ENCODE data around the gene BAIAP2L2.
"Not testable (repeated sequence)": the region's sequence is repeated elsewhere in the genome, so short reads cannot be mapped to it uniquely, and the experiment has no call there.

Gene BAIAP2L2

DNA sequence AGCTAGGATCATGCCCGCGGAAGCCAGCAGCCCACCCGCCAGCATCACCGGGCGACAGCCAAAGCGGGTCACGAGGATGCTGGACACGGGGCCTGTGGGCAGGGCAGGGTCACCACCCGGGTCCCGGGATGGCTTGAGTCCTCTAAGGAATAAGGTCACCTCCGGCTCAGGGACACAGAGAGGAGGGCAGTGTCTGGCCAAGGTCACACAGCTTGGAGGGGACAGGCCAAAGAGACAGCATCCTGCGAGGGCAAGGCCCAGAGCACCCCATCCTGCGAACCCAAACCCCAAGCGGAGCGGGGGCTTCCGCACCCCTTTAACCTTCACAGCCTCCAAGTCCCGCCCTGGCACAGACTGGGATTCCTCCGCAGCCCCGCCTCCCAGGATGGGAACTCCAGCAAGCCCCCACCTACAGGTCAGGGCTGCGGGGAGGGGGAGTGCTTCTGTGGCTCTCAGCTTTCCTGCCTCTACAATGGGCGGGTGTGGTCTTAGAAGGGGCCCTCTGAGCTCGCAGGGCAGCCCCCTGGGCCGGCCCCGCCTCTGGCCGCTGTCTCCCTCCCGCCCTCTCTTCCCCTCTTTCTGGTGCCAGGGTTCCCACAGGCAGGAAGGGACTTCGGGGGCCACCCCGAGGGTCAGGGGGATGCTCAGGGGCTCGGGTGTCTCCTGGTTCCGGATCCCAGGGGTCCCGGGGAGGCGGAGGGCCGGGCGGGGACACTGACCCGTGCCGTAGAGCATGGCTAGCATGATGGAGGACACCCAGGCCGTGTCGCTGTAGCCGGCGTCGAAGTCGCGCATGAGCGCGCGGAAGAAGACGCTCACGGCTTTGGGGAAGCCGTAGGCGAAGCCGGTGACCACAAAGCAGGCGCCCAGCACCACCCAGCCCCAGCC, 28.3 kb downstream of the BAIAP2L2 start:
- DNase-seq (ENCODE audit: low read depth in 2 of 3, low spot score in 2 of 3), result no peak

DNA sequence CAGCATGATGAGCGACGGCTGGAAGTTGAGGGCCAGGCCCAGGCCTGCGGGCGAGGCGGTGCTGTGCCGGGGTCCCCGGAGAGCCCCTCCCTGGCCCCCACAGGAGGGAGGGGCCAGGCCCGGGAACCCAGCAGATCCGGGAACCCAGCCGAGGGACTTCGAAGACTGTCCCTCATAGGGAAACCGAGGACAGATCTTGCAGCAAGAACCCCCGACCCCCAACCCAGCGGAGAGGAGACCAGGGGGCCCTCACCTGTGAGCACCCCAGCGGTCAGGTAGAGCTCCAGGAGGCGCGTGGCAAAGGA, 28.9 kb downstream of the BAIAP2L2 start:
- DNase-seq (ENCODE audit: low read depth in 2 of 3, low spot score in 2 of 3), result no peak

DNA sequence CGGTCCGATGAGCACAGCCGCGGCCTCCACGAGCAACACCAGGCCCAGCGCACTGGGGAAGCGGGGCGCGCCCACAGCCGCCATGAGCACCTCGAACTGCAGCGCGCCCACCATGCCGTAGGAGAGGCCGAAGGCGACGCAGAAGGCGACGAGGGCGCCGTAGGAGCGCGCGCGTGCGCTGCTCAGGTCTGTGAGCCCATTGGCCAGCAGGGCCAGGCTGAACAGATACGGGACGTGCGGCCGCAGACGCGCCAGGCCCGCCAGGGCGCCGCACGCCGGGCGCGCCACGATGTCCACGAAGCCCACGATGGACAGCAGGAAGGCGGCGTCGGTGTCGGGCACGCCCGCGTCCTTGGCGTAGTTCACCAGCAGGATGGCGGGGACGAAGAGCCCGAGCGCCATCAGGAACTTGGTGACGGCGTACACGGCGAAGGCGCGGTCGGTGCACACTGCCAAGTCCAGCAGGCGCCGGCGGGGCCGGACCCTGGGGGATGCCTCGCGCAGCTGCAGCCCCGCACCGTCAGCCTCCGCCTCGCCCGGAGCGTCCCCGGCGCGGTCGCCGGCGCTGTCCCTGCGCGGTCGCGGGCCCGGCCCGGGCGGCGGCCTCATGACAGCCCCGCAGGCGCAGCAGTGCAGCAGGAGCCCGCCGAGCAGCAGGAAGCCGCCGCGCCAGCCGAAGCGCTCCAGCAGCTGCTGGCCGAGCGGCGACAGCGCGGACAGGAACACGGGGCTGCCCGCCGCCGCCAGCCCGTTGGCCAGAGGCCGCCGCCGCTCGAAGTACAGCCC, 29.4 kb downstream of the BAIAP2L2 start:
- DNase-seq (ENCODE audit: low read depth in 2 of 3, low spot score in 2 of 3), result no peak

DNA sequence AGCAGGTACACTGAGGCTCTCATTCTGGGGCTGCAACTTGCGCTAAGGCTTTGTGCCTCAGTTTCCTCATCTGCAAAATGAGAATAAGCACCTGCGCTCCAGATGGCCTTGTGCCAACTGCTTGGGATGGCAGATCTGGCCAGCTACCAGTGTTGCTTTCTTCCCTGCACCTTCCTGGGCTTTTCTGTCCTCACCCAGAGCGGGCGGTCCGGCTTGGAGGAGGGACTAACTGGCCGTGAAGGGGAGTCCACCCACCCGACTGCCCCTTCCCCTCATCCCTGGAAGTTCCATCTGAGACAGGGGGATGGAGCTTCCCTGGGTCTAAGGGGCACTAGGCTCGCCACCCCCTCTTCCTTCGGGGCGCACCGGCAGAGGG, 30.0 kb downstream of the BAIAP2L2 start:
- no peak for DNase-seq (ENCODE audit: low read depth in 2 of 3, low spot score in 2 of 3)

DNA sequence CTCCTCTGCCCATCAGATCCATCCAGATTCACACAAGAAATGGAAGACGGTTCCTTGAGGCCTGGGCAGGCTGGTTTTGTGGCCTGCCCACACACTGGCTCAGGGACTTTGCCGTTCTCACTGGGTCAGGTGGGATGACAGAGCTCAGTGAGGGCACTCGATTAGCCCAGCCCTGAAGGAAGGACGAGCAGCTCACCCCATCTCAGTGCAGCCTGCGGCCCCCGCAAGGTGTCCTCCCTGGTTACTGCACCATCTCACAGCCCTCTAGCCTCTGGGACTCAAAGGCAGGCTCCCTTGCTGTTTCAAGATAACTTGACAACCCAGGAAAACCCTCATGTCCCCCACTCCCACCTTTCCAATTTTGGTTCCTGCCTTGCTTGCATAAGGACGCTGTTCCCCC, 30.7 kb downstream of the BAIAP2L2 start:
- DNase-seq (ENCODE audit: low read depth in 2 of 3, low spot score in 2 of 3), result no peak

DNA sequence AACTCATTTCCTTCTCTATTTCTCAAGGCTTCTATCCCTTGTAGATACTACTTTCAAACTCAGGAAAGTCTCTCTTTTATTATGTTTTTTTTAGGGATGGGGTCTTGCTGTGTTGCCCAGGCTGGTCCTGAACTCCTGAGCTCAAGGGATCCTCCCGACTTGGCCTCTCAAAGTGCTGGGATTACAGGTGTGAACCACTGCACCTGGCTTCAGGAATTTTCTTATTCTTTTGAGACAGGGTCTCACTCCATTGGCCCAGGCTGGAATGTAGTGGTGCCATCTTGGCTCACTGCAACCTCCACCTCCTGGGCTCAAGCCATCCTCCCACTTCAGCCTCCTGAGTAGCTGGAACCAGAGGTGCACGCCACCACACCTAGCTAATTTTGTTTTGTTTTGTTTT, 31.3 kb downstream of the BAIAP2L2 start:
- not testable (repeated sequence) for DNase-seq (ENCODE audit: low read depth in 2 of 3, low spot score in 2 of 3)

DNA sequence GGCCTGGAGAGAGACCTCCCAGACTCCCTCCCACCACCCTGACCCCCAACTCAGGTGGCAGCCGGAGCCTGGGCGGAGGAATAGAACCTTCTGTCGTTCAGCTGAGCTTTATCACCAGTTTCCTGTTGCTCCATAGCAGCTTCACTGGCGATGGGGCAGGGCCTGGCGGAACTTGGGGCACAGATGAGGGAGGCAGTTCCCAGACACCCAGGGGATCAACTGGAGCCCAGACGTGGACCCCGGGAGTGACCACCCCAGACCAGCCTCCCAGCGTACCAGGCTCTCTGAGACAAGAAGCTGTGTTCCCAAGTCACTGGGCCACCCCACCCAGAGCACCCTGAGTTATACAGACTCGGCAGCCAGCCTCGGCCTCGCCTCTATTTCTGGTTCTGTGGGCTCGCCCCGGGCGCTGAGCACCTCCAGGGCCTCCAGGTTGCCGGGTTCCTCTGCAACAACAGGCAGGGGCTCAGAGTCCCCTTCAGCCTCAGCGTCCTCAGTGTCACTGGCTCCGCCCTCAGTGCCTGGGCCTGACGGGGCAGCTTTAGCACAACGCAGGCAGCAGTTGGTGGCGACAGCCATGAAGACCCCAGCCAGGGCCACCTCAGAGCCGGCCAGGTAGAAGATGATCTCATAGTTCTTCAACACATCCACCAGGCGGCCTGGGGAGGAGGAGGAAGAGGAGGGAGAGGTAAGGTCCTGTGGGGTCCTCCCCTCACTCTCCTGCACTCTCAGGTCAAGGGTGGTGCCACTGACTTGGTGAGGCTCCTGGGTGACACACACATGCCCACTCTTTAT, 32.2 kb downstream of the BAIAP2L2 start:
- no peak for DNase-seq (ENCODE audit: low read depth in 2 of 3, low spot score in 2 of 3)

DNA sequence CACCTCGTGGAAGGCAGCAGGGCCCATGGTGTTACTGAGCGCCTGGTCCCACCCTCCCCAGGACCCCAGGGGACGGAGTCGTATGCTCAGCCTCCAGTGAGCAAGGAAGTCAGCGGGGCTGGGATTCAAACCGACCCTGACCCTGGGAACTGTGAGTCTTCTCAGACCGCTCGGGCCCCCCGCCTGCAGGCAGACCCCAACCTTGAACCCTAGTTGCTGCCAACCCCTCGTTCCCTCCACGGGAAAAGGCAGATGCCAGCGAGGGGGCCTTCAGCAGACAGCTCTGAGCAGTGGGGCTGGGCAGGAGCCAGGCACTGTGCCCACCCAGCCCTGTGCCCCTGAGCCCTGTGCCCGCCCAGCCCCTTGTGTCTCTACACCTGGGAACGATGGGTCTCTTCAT, 32.9 kb downstream of the BAIAP2L2 start:
- DNase-seq (ENCODE audit: low read depth in 2 of 3, low spot score in 2 of 3), result no peak

DNA sequence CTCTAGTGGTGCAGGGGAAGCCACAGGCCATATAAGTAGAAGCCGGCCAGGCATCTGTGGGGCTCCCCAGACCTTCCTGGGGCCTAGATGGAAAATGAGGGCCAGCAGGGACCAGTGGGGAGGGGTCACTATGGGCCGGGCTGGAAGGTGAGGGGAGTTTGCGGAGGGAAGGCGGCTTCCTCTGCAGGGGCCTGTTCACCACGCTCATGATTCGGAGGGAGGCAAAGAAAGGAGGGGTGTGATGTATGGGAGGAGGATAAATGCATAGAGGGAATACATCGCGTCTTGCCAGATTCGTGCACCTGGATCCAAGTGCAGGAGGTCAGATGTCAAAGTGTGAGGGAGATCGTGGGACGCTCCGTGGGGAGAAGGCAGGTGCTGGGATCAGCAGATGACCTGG, 33.4 kb downstream of the BAIAP2L2 start:
- DNase-seq (ENCODE audit: low read depth in 2 of 3, low spot score in 2 of 3), result no peak

DNA sequence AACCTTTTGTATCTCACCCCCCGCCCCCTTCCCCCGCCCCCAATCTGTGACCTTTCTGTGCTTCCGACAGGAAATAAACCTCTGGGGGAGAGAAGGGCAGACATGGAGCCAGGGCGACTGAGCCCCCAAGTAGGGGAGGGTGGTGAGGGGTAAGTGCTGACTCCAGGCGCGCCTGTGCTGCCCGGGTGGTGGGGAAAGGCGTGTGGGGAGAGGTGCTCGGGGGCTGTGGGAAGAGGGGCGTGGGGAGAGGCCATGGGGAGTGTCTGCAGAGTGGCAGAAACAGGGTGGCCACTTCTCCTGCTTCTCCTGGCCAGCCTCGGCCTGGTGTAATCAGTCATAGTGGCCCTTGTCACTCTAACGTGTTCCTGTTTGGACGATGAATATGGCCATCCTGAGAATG, 34.5 kb downstream of the BAIAP2L2 start:
- DNase-seq (ENCODE audit: low read depth in 2 of 3, low spot score in 2 of 3), result no peak

DNA sequence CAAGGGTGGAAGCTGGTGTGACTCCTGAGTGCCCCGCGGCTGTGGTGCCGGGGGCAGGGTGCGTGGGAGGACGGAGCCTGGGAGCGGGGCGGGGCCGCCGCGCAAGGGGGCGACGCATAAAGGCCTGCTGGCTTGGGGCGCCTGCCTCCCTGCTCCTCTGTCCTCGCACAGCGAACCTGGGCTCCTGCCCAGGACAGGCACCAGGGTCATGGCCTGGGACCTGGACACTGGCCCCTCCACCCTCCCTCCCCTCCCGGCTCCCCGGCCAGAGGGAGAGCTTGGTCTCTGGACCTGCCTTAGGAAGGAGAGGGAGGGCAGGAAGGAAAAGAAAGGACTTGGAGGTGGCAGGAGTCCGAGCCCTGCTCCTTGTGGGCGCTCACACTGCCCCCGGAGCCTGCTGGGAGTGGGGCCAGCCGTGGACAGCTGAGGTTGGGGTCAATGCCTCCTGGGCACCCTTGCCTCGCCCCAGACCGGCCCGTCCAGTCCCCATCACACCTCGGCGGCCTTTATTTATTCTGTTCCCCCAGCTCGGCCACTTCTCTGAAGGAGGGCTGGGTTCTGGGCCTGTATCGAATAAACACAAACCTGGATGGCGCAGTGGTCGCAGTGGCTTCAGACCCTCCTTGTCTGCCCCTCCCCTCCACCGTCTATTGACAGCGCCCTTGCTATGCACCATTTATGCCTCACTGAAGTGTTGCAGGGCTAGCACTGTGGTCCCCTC, 35.2 kb downstream of the BAIAP2L2 start:
- no peak for DNase-seq (ENCODE audit: low read depth in 2 of 3, low spot score in 2 of 3)

DNA sequence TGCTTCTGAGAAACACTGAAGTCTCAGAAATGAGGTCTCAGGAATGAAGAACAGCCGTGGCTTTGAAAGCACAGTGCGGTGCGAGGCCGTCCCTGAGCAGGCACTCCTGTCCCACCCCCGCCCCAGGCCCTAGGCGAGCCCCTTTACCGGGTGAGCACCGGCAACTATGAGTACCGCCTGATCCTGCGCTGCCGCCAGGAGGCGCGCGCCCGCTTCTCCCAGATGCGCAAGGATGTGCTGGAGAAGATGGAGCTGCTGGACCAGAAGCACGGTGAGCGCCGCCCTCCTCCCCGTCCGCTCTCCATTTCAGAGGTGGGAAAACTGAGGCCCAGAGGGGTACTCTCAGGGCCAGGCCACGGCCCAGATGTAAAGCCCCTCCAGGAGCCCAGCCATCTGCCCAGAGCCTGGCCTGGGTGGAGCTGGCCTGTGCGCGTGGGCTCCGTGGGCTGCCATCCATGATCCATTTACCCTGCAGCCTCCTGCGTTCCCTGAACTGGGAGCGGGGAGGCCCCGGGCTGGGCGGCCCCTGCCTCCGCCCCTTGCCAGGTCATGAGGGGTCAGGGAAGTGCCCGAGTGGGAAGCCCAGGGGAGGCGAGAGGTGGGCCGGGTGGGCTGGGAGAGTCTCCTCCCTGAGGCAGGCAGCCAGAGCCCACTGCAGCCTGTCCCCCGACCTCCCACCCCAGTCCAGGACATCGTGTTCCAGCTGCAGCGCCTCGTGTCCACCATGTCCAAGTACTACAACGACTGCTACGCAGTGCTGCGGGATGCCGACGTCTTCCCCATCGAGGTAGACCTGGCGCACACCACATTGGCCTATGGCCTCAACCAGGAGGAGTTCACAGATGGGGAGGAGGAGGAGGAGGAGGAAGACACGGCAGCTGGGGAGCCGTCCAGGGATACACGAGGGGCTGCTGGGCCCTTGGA, 36.0 kb downstream of the BAIAP2L2 start:
- DNase-seq (ENCODE audit: low read depth in 2 of 3, low spot score in 2 of 3), result no peak

DNA sequence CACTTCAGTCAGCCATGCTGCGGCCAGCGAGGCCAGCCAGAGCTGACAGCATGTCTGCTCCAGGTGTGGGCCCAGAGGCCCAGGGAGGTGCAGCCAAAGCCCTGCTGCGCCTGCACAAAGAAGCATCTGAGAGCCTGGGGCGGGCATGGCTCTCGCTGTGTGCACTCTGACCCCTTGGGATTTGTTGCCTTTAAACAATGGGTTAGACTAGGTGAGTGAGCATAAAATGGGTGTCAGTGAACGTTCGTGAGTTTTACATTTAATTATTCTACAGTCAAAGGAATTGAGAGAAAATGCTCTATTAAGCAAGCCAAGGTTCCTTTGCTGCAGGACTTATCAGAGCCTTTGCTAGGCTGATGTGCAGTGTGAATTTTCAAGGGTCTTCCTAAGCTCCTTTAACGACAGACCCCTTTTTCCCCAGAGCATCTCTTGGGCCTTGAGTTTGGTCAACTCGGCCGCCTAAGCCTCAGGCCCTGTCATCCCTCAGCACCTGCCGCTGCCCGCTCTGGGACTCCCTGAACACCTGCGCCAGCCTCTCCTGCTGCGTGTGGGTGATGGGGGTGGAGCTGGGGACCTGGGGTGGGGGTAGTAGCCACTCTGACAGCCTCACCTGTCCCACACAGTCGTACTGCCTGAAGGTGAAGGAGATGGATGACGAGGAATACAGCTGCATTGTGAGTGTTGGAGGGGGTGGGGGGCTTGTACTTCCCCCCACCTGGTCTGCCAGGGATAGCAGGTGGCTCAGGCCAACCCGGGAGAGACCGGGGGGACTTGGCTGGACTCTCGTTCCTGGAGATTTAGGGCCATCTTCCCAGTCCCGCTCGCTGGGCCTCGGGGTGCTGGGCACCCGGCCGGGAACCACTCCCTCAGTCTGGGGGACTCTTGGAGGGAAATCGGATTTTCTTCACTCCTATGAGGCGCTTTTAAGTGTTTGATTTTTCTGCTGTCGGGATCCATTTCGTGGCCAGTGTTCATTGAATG, 37.0 kb downstream of the BAIAP2L2 start:
- no peak for DNase-seq (ENCODE audit: low read depth in 2 of 3, low spot score in 2 of 3)

DNA sequence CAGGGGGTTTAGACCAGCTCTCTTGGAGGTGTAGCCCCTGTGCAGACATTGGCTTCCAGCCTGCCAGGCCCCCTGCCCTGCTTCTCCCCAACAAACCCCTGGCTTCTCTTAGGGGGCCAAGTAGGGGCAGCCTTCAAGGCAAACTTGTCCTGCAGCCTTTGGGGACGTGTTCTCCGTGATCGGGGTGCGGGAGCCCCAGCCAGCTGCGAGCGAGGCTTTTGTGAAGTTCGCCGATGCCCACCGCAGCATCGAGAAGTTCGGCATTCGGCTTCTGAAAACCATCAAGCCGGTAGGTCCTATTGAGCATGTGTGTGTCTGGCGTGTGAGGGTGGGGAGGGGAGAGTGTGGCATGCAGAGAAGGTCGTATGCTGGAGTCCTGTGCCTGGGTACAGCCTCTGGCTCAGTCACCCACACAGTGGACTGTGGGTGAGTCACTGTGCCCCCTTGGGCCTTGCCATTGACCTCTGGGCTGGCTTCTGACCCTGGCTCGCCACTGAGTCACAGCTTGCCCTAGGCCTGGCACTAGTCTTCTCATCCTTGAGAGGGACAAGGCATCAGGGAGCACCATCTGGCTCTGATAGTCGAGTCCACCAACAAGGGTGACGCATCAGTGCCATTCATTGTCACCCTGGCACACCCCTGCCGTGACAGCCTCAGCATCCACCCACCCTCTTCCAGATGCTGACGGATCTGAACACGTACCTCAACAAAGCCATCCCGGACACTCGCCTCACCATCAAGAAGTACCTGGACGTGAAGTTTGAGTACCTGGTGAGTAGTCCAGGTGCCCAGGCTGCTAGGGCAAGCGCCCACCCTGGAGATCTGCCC, 37.9 kb downstream of the BAIAP2L2 start:
- DNase-seq (ENCODE audit: low read depth in 2 of 3, low spot score in 2 of 3), result no peak

DNA sequence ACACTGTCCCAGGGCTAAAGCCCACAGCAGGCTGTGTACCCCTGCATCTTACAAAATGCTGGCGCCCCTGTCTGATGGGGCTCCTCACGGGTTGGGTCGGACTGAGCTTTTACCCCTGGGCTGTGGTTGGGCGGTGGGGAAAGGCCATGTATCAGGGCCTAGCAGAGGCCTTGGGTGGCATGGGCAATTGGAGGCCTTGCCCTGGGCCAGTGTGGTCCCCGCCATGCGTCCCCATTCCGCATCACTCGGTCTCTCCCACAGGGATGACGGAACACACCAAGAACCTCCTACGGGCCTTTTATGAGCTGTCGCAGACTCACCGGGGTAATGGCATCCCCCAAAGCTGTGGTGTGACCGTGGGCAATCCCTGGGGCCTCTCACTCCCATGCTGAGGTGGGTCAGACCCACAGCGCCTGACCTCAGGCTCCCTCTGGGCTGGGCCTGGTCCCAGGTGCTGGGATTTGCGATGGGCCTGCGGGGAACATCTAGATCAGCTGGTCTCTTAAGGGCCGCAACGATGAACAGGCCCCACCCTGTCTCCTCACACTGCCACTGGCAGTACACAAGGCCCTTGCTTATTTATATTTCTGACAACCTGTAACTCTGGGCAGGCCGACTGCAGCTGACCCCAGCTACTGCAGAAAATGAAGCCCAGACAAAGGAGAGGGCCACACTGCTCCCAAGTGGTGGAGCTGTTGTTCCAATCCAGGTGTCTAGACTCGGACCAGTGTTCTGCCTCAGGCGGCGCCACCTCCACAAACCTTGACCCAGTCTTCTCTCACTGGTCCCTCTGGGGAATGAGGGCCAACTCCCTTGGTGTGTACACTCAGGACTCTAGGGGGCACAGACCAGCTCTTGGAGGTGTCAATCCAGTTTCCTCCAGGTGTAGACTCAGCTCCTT, 38.8 kb downstream of the BAIAP2L2 start:
- DNase-seq (ENCODE audit: low read depth in 2 of 3, low spot score in 2 of 3), result no peak

DNA sequence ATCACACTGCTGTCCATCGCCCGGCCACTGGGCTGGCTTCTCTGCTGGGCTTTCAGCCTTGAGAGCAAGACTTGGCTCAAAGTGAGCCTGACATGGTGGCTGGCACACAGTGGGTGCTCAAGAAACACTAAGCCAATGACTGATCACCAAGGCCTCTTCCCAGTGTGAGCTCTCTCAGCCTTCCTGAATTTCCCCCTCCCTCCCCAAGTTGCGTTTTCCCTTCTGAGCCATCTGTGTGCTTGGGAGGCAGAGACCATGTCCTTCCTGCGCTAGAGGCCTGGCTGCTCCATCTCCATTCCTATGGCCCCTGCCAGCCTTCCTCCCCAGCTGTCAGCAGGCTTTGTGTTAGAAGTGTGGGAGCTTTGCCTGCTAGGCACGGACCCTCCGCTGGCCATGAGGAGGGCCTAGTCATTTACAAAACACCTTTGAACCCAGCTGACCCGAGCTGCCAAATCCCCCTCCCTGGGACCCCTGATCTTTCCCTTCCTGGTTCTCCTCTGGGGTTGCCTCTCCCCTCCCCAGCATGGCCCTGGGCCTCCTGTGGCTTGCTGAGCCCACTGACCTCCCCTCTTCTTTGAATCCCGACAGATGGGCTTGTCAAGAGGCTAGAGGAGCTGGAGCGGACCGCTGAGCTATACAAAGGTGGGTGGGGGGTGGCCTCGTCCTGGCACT, 40.1 kb downstream of the BAIAP2L2 start:
- DNase-seq (ENCODE audit: low read depth in 2 of 3, low spot score in 2 of 3), result no peak

All from activated CD8-positive, alpha-beta memory T cell treated with anti-CD3 and anti-CD28 coated beads for 48 hours (primary cell).